GM21723 (cell line): ENCODE measurements around the gene ADAMTS19.
"Not testable (repeated sequence)": the region's sequence is repeated elsewhere in the genome, so short reads cannot be mapped to it uniquely, and the experiment has no call there.

Experiments used
- ATAC-seq: cut with Tn5 transposase; IDR thresholded peaks from one replicate; pipeline ENCODE4 v1.9.1; 2021; ENCODE audit warnings: mild to moderate bottlenecking, moderate library complexity; ENCODE audit not compliant: unreplicated experiment

The ADAMTS19 gene

GRCh38 chr5:129459777-129460671, at the start of gene ADAMTS19:
TSS of gene ADAMTS19 (plus strand) at chr5:129460298. CDS start at chr5:129460392, 94 bp downstream.
- peak; percentile 37 for ATAC-seq

GRCh38 chr5:129410488-129410887, 49.6 kb upstream of the ADAMTS19 start:
- ATAC-seq = no peak

- no peak for ATAC-seq
Observed at GRCh38 chr5:129412721-129413120, 47.4 kb upstream of the ADAMTS19 start.

GRCh38 chr5:129413570-129413969, 46.5 kb upstream of the ADAMTS19 start:
- ATAC-seq = no peak

GRCh38 chr5:129419292-129419691, 40.8 kb upstream of the ADAMTS19 start:
- ATAC-seq = no peak

- no peak for ATAC-seq
Observed at GRCh38 chr5:129425031-129425430, 35.1 kb upstream of the ADAMTS19 start.

GRCh38 chr5:129426071-129426470, 34.0 kb upstream of the ADAMTS19 start:
- ATAC-seq = no peak

GRCh38 chr5:129428636-129429035, 31.5 kb upstream of the ADAMTS19 start:
- ATAC-seq = not testable (repeated sequence)

- ATAC-seq = no peak
Observed at GRCh38 chr5:129431406-129431805, 28.7 kb upstream of the ADAMTS19 start.

- ATAC-seq = no peak
Observed at GRCh38 chr5:129438322-129438721, 21.8 kb upstream of the ADAMTS19 start.

GRCh38 chr5:129440424-129440823, 19.7 kb upstream of the ADAMTS19 start:
- no peak for ATAC-seq

- ATAC-seq = no peak
Observed at GRCh38 chr5:129441096-129441495, 19.0 kb upstream of the ADAMTS19 start.

- no peak for ATAC-seq
Observed at GRCh38 chr5:129445379-129445778, 14.7 kb upstream of the ADAMTS19 start.

- no peak for ATAC-seq
Observed at GRCh38 chr5:129447968-129448367, 12.1 kb upstream of the ADAMTS19 start.

GRCh38 chr5:129448654-129449053, 11.4 kb upstream of the ADAMTS19 start:
- ATAC-seq = no peak

GRCh38 chr5:129454461-129454860, 5.6 kb upstream of the ADAMTS19 start:
- ATAC-seq = no peak

GRCh38 chr5:129459450-129459776, 685 bp upstream of the ADAMTS19 start:
- no peak for ATAC-seq

- no peak for ATAC-seq
Observed at GRCh38 chr5:129460672-129460935, 506 bp downstream of the ADAMTS19 start.

GRCh38 chr5:129460936-129461710, 1.0 kb downstream of the ADAMTS19 start:
- ATAC-seq = peak; percentile 46

GRCh38 chr5:129461711-129462332, 1.7 kb downstream of the ADAMTS19 start:
- ATAC-seq = no peak

- no peak for ATAC-seq
Observed at GRCh38 chr5:129465776-129466344, 5.8 kb downstream of the ADAMTS19 start.
